GM18907 (cell line): ENCODE data around the gene KLF3.
"Not testable (repeated sequence)": the region's sequence is repeated elsewhere in the genome, so short reads cannot be mapped to it uniquely, and the experiment has no call there.

Experiments
- ATAC-seq: cut with Tn5 transposase; IDR thresholded peaks from one replicate; pipeline ENCODE4 v1.9.1; 2021; ENCODE audit warnings: mild to moderate bottlenecking, moderate library complexity; ENCODE audit not compliant: unreplicated experiment

The KLF3 gene

GRCh38 chr4:38663801-38664705 is at the start of gene KLF3:
TSS of gene KLF3 (plus strand) at chr4:38664199. CDS start at chr4:38680626, 16,427 bp downstream.
- ATAC-seq, result peak; percentile 67

DNA sequence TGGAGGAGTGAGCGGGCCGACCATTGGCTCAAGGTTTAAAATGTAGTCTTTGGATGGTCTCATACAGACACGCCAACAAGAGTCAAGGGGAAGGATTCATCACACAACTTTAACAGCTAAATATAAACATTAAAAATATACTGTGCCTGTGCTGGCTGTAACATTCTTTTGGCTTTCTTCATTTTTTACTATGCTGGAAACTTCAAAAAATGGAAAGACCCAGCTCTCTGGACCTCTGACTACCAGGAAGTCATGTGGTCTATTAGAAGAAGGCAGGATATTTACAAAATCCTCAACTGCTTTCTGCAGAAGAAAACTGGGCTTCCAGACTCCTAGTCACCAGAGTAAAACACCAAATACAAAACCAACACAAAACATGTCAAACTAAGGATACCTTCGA is 49.8 kb upstream of the KLF3 start:
- ATAC-seq, result no peak

- ATAC-seq, result no peak
Observed at GRCh38 chr4:38615847-38616246, 48.2 kb upstream of the KLF3 start.

- ATAC-seq, result no peak
Observed at GRCh38 chr4:38618505-38618904, 45.5 kb upstream of the KLF3 start.

DNA sequence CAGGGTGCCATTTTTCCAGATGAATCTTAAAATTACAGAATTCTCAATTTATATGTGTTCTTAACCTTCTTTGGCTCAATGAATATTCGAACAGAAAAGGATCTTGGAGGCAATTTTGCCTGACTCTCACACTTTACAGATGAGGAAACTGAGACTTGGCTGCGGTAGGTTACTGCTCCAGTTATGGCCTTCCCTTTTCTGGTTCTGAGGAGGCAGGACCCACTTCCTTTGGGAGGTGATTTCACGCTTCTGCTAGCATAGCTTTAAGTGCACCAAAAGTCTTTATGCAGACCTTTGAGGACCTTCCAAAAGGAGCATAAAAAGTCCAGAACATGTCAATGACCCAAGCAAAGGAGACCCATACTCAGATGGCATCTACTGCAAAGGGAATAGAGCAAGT is 44.7 kb upstream of the KLF3 start:
- ATAC-seq, result no peak

DNA sequence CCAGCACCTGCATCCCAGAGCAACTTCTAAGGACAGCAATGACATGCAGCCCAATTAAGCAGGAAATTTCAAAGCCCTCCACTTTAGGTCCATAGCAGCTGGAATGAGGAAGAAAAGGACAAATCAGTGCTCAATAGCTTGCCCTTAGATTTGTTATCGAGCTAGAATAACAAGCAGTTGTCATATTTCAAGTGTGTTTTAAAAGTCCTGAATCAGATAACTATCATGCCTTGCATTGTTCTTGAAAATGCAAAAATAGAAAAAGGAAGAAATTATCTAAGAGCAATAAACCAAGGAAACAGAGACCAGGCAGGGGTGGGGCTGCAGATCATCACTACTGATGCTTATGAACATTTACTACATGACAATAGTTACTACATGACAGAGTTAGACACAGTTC is 43.9 kb upstream of the KLF3 start:
- no peak for ATAC-seq

GRCh38 chr4:38620527-38621027 is 43.4 kb upstream of the KLF3 start:
- ATAC-seq, result no peak

DNA sequence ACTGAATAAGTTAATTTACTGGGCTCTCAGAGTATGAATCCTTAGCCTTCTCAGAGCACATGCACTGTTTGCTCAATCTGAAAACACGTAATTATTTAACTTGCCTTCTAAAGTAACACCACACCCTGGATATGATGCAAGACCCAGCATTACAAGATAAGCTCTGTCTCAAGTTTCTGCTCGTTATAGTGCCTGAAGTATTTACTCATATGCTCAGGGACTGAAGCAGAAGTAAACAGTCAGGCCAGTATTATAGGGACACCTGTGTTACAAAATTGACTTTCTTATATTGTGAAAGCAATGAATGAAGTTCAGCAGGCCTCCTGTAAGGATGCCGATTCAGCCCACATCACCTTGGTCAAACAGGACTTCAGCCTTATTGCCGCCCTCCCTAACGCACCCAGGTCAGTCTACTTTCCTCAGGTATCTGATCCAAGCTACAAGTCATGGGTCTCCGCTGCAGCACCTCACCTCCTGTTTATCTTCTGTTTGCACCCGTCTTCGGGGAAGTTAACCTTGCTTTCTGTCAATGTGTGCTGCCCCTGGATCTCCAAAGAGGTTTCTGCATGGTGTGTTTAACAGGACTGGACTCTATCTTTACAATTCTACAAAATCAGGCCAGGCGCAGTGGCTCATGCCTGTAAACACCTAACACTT is 42.8 kb upstream of the KLF3 start:
- no peak for ATAC-seq

DNA sequence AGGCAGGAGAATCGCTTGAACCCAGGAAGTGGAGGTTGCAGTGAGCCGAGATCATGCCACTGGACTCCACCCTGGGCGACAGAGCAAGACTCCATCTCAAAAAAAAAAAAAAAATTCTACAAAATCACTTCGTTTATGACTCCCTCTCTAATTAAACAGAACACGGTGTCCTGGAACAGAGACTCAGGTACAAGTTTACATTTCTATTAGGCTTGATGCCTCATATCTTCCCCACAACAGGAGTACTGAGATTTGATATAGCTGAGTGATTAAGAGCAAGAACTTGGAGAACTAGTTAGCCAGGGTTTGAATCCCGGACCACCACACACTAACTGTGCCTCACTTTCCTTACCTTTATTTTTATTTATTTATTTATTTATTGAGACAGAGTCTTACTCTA is 42.2 kb upstream of the KLF3 start:
- ATAC-seq, result no peak

- ATAC-seq, result not testable (repeated sequence)
Observed at GRCh38 chr4:38622340-38622739, 41.7 kb upstream of the KLF3 start.

GRCh38 chr4:38623260-38623659 is 40.7 kb upstream of the KLF3 start:
- no peak for ATAC-seq

DNA sequence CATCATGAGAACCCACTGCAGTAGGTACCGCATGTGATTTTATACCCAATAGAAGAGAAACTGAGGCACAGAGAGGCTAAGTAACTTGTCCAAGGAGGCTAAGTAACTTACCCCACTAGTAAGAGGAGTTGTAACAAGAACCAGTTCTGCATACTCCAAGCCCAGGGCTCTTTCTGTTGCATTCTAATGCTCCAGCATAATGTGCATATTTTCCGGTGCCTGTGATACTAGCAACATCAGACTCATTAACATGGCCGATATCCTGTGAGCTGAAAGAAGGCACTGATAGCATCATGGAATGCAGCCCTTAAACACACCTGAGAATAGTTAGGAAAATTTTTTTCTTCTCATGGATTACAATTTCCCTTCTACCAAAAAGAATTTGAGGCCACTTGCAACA is 39.7 kb upstream of the KLF3 start:
- ATAC-seq, result no peak

DNA sequence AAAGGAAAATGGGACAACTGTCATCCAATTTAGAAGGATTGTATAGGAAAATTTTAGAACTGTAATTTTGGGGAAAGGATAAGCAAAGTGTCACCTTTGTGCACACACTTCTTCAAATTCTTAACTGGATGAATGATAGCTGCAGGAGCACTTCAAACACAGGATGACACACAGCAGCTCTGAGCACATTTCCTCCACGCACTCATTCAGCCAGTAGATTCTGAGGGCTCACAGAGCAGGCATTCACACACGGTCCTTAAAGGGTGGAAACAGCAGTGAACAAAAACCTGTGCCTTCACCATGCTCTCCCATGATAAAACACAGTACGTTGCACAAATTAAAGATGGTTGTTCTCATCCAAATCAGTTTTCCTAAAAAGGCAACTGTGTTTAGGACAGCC is 38.5 kb upstream of the KLF3 start:
- no peak for ATAC-seq

GRCh38 chr4:38626901-38627444 is 37.0 kb upstream of the KLF3 start:
- ATAC-seq, result not testable (repeated sequence)

- ATAC-seq, result no peak
Observed at GRCh38 chr4:38630519-38630918, 33.5 kb upstream of the KLF3 start.

- no peak for ATAC-seq
Observed at GRCh38 chr4:38634047-38634759, 29.8 kb upstream of the KLF3 start.

GRCh38 chr4:38639242-38639641 is 24.8 kb upstream of the KLF3 start:
- ATAC-seq, result no peak

GRCh38 chr4:38641811-38642210 is 22.2 kb upstream of the KLF3 start:
- no peak for ATAC-seq

GRCh38 chr4:38644201-38644600 is 19.8 kb upstream of the KLF3 start:
- ATAC-seq, result no peak

GRCh38 chr4:38647101-38647819 is 16.7 kb upstream of the KLF3 start:
- ATAC-seq, result no peak

DNA sequence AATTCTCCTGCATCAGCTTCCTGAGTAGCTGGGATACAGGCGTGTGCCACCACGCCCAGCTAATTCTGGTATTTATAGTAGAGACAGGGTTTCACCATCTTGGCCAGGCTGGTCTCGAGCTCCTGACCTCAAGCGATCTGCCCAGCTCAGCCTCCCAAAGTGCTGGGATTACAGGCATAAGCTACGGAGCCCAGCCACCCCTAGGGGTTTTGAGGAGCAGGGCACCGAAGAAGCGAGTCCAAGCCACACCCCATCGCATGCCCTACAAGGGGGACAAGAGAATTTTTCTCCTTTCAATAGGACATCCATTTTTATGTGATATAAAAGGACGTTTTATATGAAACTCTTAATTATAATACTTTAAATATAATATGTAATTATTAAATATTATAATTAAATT is 13.9 kb upstream of the KLF3 start:
- no peak for ATAC-seq
